ENCODE data around the gene ZNF273.
"Not testable (repeated sequence)": the region's sequence is repeated elsewhere in the genome, so short reads cannot be mapped to it uniquely, and the experiment has no call there.

ZNF273 gene

GRCh38 chr7:64883113-64883905 lies 19.8 kb upstream of the ZNF273 start:
- peaks cover 33% of the 10 kb centered on the region for H3K4me1 Mint-ChIP-seq
- no peak overlapping the region for H3K27ac Mint-ChIP-seq
- DNase-seq (no peak), ATAC-seq (no peak)
- H3K4me3 Mint-ChIP-seq = peak overlapping the region; percentile 77 to 78
- peaks cover 85% of the 10 kb centered on the region for H3K27me3 Mint-ChIP-seq
- no peaks in the 10 kb centered on the region for H3K9me3 Mint-ChIP-seq

- no peaks in the 10 kb centered on the region for H3K9me3 Mint-ChIP-seq
- DNase-seq (no peak), ATAC-seq (no peak)
- peaks cover 92% of the 10 kb centered on the region for H3K27me3 Mint-ChIP-seq
- H3K4me1 Mint-ChIP-seq = peaks cover 39% of the 10 kb centered on the region
- H3K4me3 Mint-ChIP-seq = no peak overlapping the region
- H3K27ac Mint-ChIP-seq = peak overlapping the region in 1 of 2 donors; percentile 60
Observed at GRCh38 chr7:64884085-64884912, 18.8 kb upstream of the ZNF273 start.

GRCh38 chr7:64884913-64885370 lies 18.1 kb upstream of the ZNF273 start:
- DNase-seq (no peak), ATAC-seq (no peak)
- no peak overlapping the region for H3K4me3 Mint-ChIP-seq
- peaks cover 39% of the 10 kb centered on the region for H3K4me1 Mint-ChIP-seq
- peaks cover 91% of the 10 kb centered on the region for H3K27me3 Mint-ChIP-seq
- H3K27ac Mint-ChIP-seq = peak overlapping the region in 1 of 2 donors; percentile 19
- no peaks in the 10 kb centered on the region for H3K9me3 Mint-ChIP-seq

- Mint-ChIP-seq H3K27me3 (peaks cover 93% of the 10 kb centered on the region), H3K9me3 (no peaks in the 10 kb centered on the region), H3K4me3 (no peak overlapping the region), H3K4me1 (peaks cover 39% of the 10 kb centered on the region), H3K27ac (peak overlapping the region in 1 of 2 donors; percentile 7)
- ATAC-seq (no peak), DNase-seq (no peak)
Observed at GRCh38 chr7:64885520-64886240, 17.4 kb upstream of the ZNF273 start.

GRCh38 chr7:64886956-64887545 lies 16.0 kb upstream of the ZNF273 start:
- Mint-ChIP-seq H3K27ac (no peak overlapping the region), H3K4me1 (peaks cover 36% of the 10 kb centered on the region), H3K9me3 (no peaks in the 10 kb centered on the region), H3K27me3 (peaks cover 93% of the 10 kb centered on the region), H3K4me3 (no peak overlapping the region)
- ATAC-seq (no peak), DNase-seq (no peak)

- H3K9me3 Mint-ChIP-seq = no peaks in the 10 kb centered on the region
- ATAC-seq (peak; percentile 80), DNase-seq (peak; percentile 59 to 71)
- H3K4me1 Mint-ChIP-seq = peaks cover 27% of the 10 kb centered on the region
- peak overlapping the region in 1 of 2 donors; percentile 94 for H3K27ac Mint-ChIP-seq
- H3K4me3 Mint-ChIP-seq = peak overlapping the region; percentile 84 to 89
- peaks cover 92% of the 10 kb centered on the region for H3K27me3 Mint-ChIP-seq
Observed at GRCh38 chr7:64887756-64888508, 15.1 kb upstream of the ZNF273 start.

GRCh38 chr7:64888561-64888900 lies 14.5 kb upstream of the ZNF273 start:
- Mint-ChIP-seq H3K27ac (peak overlapping the region in 1 of 2 donors; percentile 29), H3K4me3 (peak overlapping the region; percentile 84 to 89), H3K9me3 (no peaks in the 10 kb centered on the region), H3K4me1 (peaks cover 26% of the 10 kb centered on the region), H3K27me3 (peaks cover 86% of the 10 kb centered on the region)
- no peak for DNase-seq
- peak; percentile 26 for ATAC-seq

- DNase-seq = no peak
- Mint-ChIP-seq H3K27me3 (peaks cover 80% of the 10 kb centered on the region), H3K4me3 (peak overlapping the region; percentile 84 to 89), H3K27ac (peak overlapping the region in 1 of 2 donors; percentile 29), H3K9me3 (no peaks in the 10 kb centered on the region), H3K4me1 (peaks cover 26% of the 10 kb centered on the region)
- peak; percentile 44 for ATAC-seq
Observed at GRCh38 chr7:64888901-64889685, 14.0 kb upstream of the ZNF273 start.

GRCh38 chr7:64889686-64890162 lies 13.3 kb upstream of the ZNF273 start:
- Mint-ChIP-seq H3K4me3 (peak overlapping the region in 1 of 2 donors; percentile 57), H3K27me3 (peaks cover 74% of the 10 kb centered on the region), H3K4me1 (peaks cover 26% of the 10 kb centered on the region), H3K9me3 (no peaks in the 10 kb centered on the region), H3K27ac (no peak overlapping the region)
- ATAC-seq (no peak), DNase-seq (no peak)

GRCh38 chr7:64890273-64890672 lies 12.8 kb upstream of the ZNF273 start:
- not testable (repeated sequence) for DNase-seq, ATAC-seq, H3K9me3 Mint-ChIP-seq, H3K4me3 Mint-ChIP-seq
- Mint-ChIP-seq H3K27me3 (peaks cover 68% of the 10 kb centered on the region), H3K27ac (peak overlapping the region in 1 of 2 donors; percentile 80), H3K4me1 (peaks cover 26% of the 10 kb centered on the region)

GRCh38 chr7:64890761-64891362 lies 12.2 kb upstream of the ZNF273 start:
- Mint-ChIP-seq H3K4me3 (no peak overlapping the region), H3K27me3 (peaks cover 62% of the 10 kb centered on the region), H3K9me3 (no peaks in the 10 kb centered on the region), H3K4me1 (peaks cover 26% of the 10 kb centered on the region), H3K27ac (no peak overlapping the region)
- ATAC-seq (no peak), DNase-seq (no peak)

- Mint-ChIP-seq H3K27me3 (peaks cover 60% of the 10 kb centered on the region), H3K4me1 (peaks cover 20% of the 10 kb centered on the region)
- not testable (repeated sequence) for ATAC-seq, H3K27ac Mint-ChIP-seq, H3K9me3 Mint-ChIP-seq, H3K4me3 Mint-ChIP-seq, DNase-seq
Observed at GRCh38 chr7:64891363-64892081, 11.6 kb upstream of the ZNF273 start.

- H3K27ac Mint-ChIP-seq = no peak overlapping the region
- DNase-seq = no peak
- peaks cover 54% of the 10 kb centered on the region for H3K27me3 Mint-ChIP-seq
- H3K4me3 Mint-ChIP-seq = no peak overlapping the region
- H3K9me3 Mint-ChIP-seq = no peaks in the 10 kb centered on the region
- ATAC-seq = no peak
- H3K4me1 Mint-ChIP-seq = peaks cover 14% of the 10 kb centered on the region
Observed at GRCh38 chr7:64892116-64892515, 11.0 kb upstream of the ZNF273 start.

Data from stimulated activated naive CD8-positive, alpha-beta T cell treated with anti-CD3 and anti-CD28 coated beads, Interleukin-15, amount 100 ng/mL, for 72 hours (primary cell).